GM12864 (cell line): ENCODE results near the gene CCDC32.

Experiments
- DNase-seq: peaks from one replicate; pipeline ENCODE4 v3.0.0-alpha.2; 2011; ENCODE audit warnings: low read depth
- H3K4me3 ChIP-seq: 2 replicates; pipeline ENCODE4 v1.5.1; 2011; ENCODE audit warnings: mild to moderate bottlenecking, low read depth, low read length, control low read depth
- CTCF ChIP-seq: IDR thresholded peaks from 2 replicates; pipeline ENCODE4 v1.5.1; 2011; ENCODE audit warnings: low read depth, mild to moderate bottlenecking, moderate library complexity, low read length, control low read depth, inconsistent platforms; ENCODE audit errors: missing control alignments

Gene CCDC32

GRCh38 chr15:40564591-40565332 is at the start of gene CCDC32:
Gene CCDC32 (minus strand): TSS chr15:40565042. CDS start chr15:40563015, 2,027 bp downstream.
- peak; percentile 96 for DNase-seq
- no peak for TF ChIP-seq CTCF
- H3K4me3 ChIP-seq: peak within 1 kb of the TSS; percentile 67

GRCh38 chr15:40613080-40613479 is 48.2 kb upstream of the CCDC32 start:
- no peak overlapping the region for H3K4me3 ChIP-seq
- DNase-seq: no peak
- no peak for TF ChIP-seq CTCF

GRCh38 chr15:40603935-40604334 is 39.1 kb upstream of the CCDC32 start:
- DNase-seq: no peak
- no peak for TF ChIP-seq CTCF
- H3K4me3 ChIP-seq: no peak overlapping the region

- no peak for TF ChIP-seq CTCF
- no peak for DNase-seq
- H3K4me3 ChIP-seq: peak overlapping the region; percentile 12; the same call in 1 of the 2 replicates
Measured at GRCh38 chr15:40600956-40601355, 36.1 kb upstream of the CCDC32 start.

GRCh38 chr15:40598672-40599071 is 33.8 kb upstream of the CCDC32 start:
- no peak for TF ChIP-seq CTCF
- H3K4me3 ChIP-seq: no peak overlapping the region
- no peak for DNase-seq

GRCh38 chr15:40598126-40598525 is 33.3 kb upstream of the CCDC32 start:
- no peak overlapping the region for H3K4me3 ChIP-seq
- no peak for DNase-seq
- TF ChIP-seq CTCF: no peak

- no peak for DNase-seq
- H3K4me3 ChIP-seq: no peak overlapping the region
- no peak for TF ChIP-seq CTCF
Measured at GRCh38 chr15:40597024-40597423, 32.2 kb upstream of the CCDC32 start.
